IMR-90 (cell line): ENCODE measurements around the gene XDH. TPM values are rescaled to one million over a fixed set of nuclear protein-coding genes. Genes with fewer than 3 reads are reported as not detected.

ENCODE experiments used
- ATAC-seq: fragments of 200-7000 bp; cut with Tn5 transposase; 2 replicates; pipeline ENCODE4 v1.9.1; 2020; ENCODE audit warnings: low read depth, mild to moderate bottlenecking, moderate library complexity
- BruUV-seq: library from RNA; stranded (reverse); fragments of 400-500 nt; replicated peaks from 2 replicates; lab custom pipeline; 2021; lab: Mats Ljungman, UMichigan
- CTCF ChIA-PET: fragments of 300-600 bp; formaldehyde crosslinking; extraction: SDS; loops from one replicate; lab custom pipeline; 2021; ENCODE audit warnings: antibody characterized with exemption; lab: Yijun Ruan, JAX
- POLR2A ChIA-PET: fragments of 300-600 bp; sonication (Branson Sonifier 250); formaldehyde crosslinking; loops from one replicate; lab custom pipeline; 2022; ENCODE audit warnings: antibody characterized with exemption; ENCODE audit not compliant: unreplicated experiment; lab: Charles Lee
- DNase-seq: peaks from one replicate; pipeline ENCODE4 v3.0.0; 2013
- H2AFZ ChIP-seq: replicated peaks from 2 replicates; pipeline ENCODE3; 2013; ENCODE audit warnings: low read length, mild to moderate bottlenecking; ENCODE audit not compliant: poor library complexity
- H2AK5ac ChIP-seq: 2 replicates; pipeline ENCODE4 v1.6.1; 2013; ENCODE audit warnings: low read depth, low read length, inconsistent platforms
- H2AK9ac ChIP-seq: replicated peaks from 2 replicates; pipeline ENCODE3; 2013; ENCODE audit warnings: mild to moderate bottlenecking, low read depth, low read length, moderate library complexity; ENCODE audit not compliant: poor library complexity
- H2BK120ac ChIP-seq: 2 replicates; pipeline ENCODE4 v1.6.1; 2013; ENCODE audit warnings: low read depth, low read length, inconsistent platforms
- H2BK15ac ChIP-seq: 3 replicates; pipeline ENCODE4 v1.6.1; 2013; ENCODE audit warnings: low read depth, low read length, inconsistent platforms
- H2BK20ac ChIP-seq: 2 replicates; pipeline ENCODE4 v1.6.1; 2013; ENCODE audit warnings: low read depth, mild to moderate bottlenecking, inconsistent platforms, low read length, moderate library complexity
- H2BK5ac ChIP-seq: 2 replicates; pipeline ENCODE4 v1.6.1; 2013; ENCODE audit warnings: mild to moderate bottlenecking, low read depth, low read length, inconsistent platforms; ENCODE audit not compliant: poor library complexity, severe bottlenecking
- H3K14ac ChIP-seq: replicated peaks from 2 replicates; pipeline ENCODE4 v1.6.1; 2013; ENCODE audit warnings: low read depth, low read length, inconsistent platforms
- H3K18ac ChIP-seq: 2 replicates; pipeline ENCODE4 v1.6.1; 2013; ENCODE audit warnings: low read depth, low read length, control low read depth
- H3K23ac ChIP-seq: 2 replicates; pipeline ENCODE4 v1.6.1; 2013; ENCODE audit warnings: low read depth, low read length, inconsistent platforms
- H3K27ac ChIP-seq: 2 replicates; pipeline ENCODE4 v1.5.1; 2013; ENCODE audit warnings: mild to moderate bottlenecking, control low read depth, low read length; ENCODE audit not compliant: insufficient read depth
- H3K27me3 ChIP-seq: 2 replicates; pipeline ENCODE4 v1.6.1; 2013; ENCODE audit warnings: low read length; ENCODE audit not compliant: control insufficient read depth, insufficient read depth
- H3K36me3 ChIP-seq: 2 replicates; pipeline ENCODE4 v1.6.1; 2013; ENCODE audit warnings: low read length, mixed read lengths; ENCODE audit not compliant: control insufficient read depth, insufficient read depth
- H3K4ac ChIP-seq: 2 replicates; pipeline ENCODE4 v1.6.1; 2013; ENCODE audit warnings: low read depth, low read length, inconsistent platforms
- H3K4me1 ChIP-seq: 2 replicates; pipeline ENCODE4 v1.6.1; 2013; ENCODE audit warnings: low read length, mixed read lengths; ENCODE audit not compliant: control insufficient read depth, insufficient read depth
- H3K4me2 ChIP-seq: 2 replicates; pipeline ENCODE4 v1.6.1; 2013; ENCODE audit warnings: low read depth, mild to moderate bottlenecking, control low read depth, low read length, moderate library complexity
- H3K4me3 ChIP-seq: 2 replicates; pipeline ENCODE4 v1.5.1; 2013; ENCODE audit warnings: low read depth, mild to moderate bottlenecking, control low read depth, low read length, moderate library complexity; ENCODE audit not compliant: insufficient read depth
- H3K56ac ChIP-seq: 2 replicates; pipeline ENCODE4 v1.6.1; 2013; ENCODE audit warnings: low read length, inconsistent platforms; ENCODE audit not compliant: insufficient read depth; ENCODE audit errors: extremely low read depth
- H3K79me1 ChIP-seq, 2 experiments: 2 replicates each; pipeline ENCODE4 v1.6.1; 2013; ENCODE audit warnings: low read length in 2 of 2, inconsistent platforms in 1 of 2, low read depth in 1 of 2
- H3K9ac ChIP-seq: 2 replicates; pipeline ENCODE4 v1.6.1; 2013; ENCODE audit warnings: low read depth, low read length, control low read depth
- H3K9me1 ChIP-seq: 2 replicates; pipeline ENCODE4 v1.6.1; 2013; ENCODE audit warnings: low read length, inconsistent platforms; ENCODE audit not compliant: insufficient read depth
- H3K9me3 ChIP-seq: 2 replicates; pipeline ENCODE4 v1.6.1; 2013; ENCODE audit warnings: low read length; ENCODE audit not compliant: control insufficient read depth, insufficient read depth
- H4K20me1 ChIP-seq: 2 replicates; pipeline ENCODE4 v1.6.1; 2013; ENCODE audit warnings: low read length, inconsistent platforms; ENCODE audit not compliant: insufficient read depth
- H4K5ac ChIP-seq: 2 replicates; pipeline ENCODE4 v1.6.1; 2013; ENCODE audit warnings: mild to moderate bottlenecking, low read depth, low read length, control low read depth
- H4K8ac ChIP-seq, 2 experiments: 2 replicates each; pipeline ENCODE4 v1.6.1; 2013; ENCODE audit warnings: low read depth in 2 of 2, low read length in 2 of 2, control low read depth in 1 of 2, inconsistent platforms in 1 of 2
- H4K91ac ChIP-seq: 2 replicates; pipeline ENCODE4 v1.6.1; 2013; ENCODE audit warnings: low read depth, low read length, inconsistent platforms; ENCODE audit not compliant: insufficient read depth
- CHD1 ChIP-seq: IDR thresholded peaks from 2 replicates; pipeline ENCODE4 v1.6.1; 2012; ENCODE audit warnings: low read depth, low read length, improper control_type of control experiment
- FOS ChIP-seq: fragments of 150-350 bp; IDR thresholded peaks from 2 replicates; pipeline ENCODE4 v1.6.1; 2016; ENCODE audit warnings: low read depth, low read length
- RAD21 ChIP-seq: IDR thresholded peaks from 2 replicates; pipeline ENCODE4 v1.6.1; 2012; ENCODE audit warnings: low read length, improper control_type of control experiment
- RCOR1 ChIP-seq: IDR thresholded peaks from 2 replicates; pipeline ENCODE4 v1.6.1; 2012; ENCODE audit warnings: mild to moderate bottlenecking, low read length, improper control_type of control experiment; ENCODE audit not compliant: insufficient replicate concordance
- SMC3 ChIP-seq: fragments of 150-350 bp; IDR thresholded peaks from 2 replicates; pipeline ENCODE4 v1.6.1; 2016; ENCODE audit warnings: low read depth, mild to moderate bottlenecking, antibody characterized with exemption, low read length, moderate library complexity
- WGBS, 2 experiments: methylation state at CpG; one replicate each; pipeline versions ENCODE4 v1.1.5 to v1.1.7; 2013; ENCODE audit warnings: missing lambda C conversion rate in 2 of 2; ENCODE audit not compliant: insufficient read length in 1 of 2; ENCODE audit errors: extremely low coverage in 2 of 2; 5-methylcytosine and 5-hydroxymethylcytosine counted together
- dilution Hi-C: fragments of 300-500 bp; cut with HindIII; formaldehyde crosslinking; loops from one replicate; pipeline ENCODE4 v1.14.3; 2018; ENCODE audit warnings: low sequenced_read_pairs; ENCODE audit not compliant: unreplicated experiment
- in situ Hi-C: fragments of 300-500 bp; cut with MboI; formaldehyde crosslinking; loops from 3 replicates; pipeline ENCODE4 v1.14.3; 2019; ENCODE audit warnings: low sequenced_read_pairs, inconsistent platforms, mixed read lengths
- intact Hi-C: fragments of 100-400 bp; cut with micrococcal nuclease; formaldehyde crosslinking; loops from 2 replicates; pipeline ENCODE4 v1.10.0; 2022
- polyA plus RNA-seq, 3 experiments: library from polyadenylated mRNA; depleted of rRNA; stranded (reverse); fragments of >200 nt; gene quantifications; 2 replicates each; pipeline ENCODE4 v1.2.3, GENCODE V29; 2012; ENCODE audit warnings: low replicate concordance in 1 of 3
- total RNA-seq: library from RNA; depleted of rRNA; stranded (reverse); fragments of >200 nt; gene quantifications from 2 replicates; pipeline ENCODE4 v1.2.3, GENCODE V29; 2012
- TF ChIP-seq, protein P1 (sequence below): conservative IDR thresholded peaks from 2 replicates; pipeline ENCODE4 v1.5.1; 2012; ENCODE audit warnings: mild to moderate bottlenecking, low read depth, low read length, improper control_type of control experiment
- TF ChIP-seq, protein P2 (sequence below): fragments of 150-350 bp; IDR thresholded peaks from 2 replicates; pipeline ENCODE4 v1.6.1; 2017; ENCODE audit warnings: mild to moderate bottlenecking, antibody characterized with exemption, low read length, low read depth

The XDH gene
- total and polyA plus RNA-seq, 2 of the 4 experiments (the other 2 are of a cell fraction) = 0.46 to 1.1 TPM

DNA sequence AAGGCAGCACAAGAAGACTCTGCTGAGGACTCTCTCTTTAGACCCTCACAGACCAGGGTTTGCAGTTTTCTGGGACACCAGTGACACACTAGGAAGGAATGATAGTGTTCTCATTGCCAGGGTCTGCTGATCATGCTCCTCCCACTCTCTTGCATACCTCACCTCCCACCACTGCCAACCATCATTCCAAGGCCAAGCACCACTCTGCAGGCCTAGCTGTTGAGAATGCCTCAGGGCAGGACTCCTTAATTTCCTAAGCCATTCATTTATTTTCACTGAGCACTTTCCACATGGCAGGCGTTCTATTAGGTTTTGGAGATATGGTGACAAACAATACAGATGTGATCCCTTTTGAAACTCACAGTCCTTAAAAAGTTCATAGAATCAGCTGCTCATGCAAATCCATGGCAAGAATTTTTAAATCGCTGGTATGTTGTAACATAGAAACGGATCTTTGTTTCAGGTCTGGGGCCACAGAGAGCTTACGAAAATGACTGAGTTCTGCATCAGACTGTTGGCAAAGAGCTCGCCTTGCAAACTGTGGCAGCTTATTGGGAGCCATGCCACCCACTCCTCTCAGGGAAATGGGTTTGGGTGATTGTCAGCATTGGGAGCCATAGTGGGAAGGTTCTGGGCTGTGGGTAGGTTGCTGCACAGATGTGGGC is 78.5 kb downstream of the XDH start:
- DNase-seq (peak; percentile 86), ATAC-seq (peak; percentile 66)
- H2BK15ac ChIP-seq = peak overlapping the region; percentile 93; the same call in 2 of the 3 replicates
- H2AK9ac ChIP-seq = peak overlapping the region; percentile 2
- H4K91ac ChIP-seq = peak overlapping the region; percentile 76
- no peaks in the 10 kb centered on the region for H3K9me3 ChIP-seq
- no peak overlapping the region for H3K4me3 ChIP-seq
- peak overlapping the region; percentile 37; the same call in 1 of the 2 replicates for H4K5ac ChIP-seq
- in situ Hi-C loops = loop anchor here (5.0 to 25.0 kb wide), 3 partner anchors 104 to 1174 kb away; partner anchors contain the start of gene EHD3
- H3K4me1 ChIP-seq = peaks cover 17% of the 10 kb centered on the region
- peak overlapping the region; percentile 69 for H2BK5ac ChIP-seq
- peak overlapping the region; percentile 77 for H2BK120ac ChIP-seq
- H3K4me2 ChIP-seq = no peak overlapping the region; the same call in 1 of the 2 replicates
- 0 out of 4 replicates have a peak, but pooled peaks cover 0 to 4% of the 10 kb centered on the region in 2 experiments for H3K79me1 ChIP-seq
- no peak overlapping the region for H3K56ac ChIP-seq
- POLR2A ChIA-PET = interaction anchor here (0.6 to 0.7 kb wide), 2 partner anchors 473 to 1104 kb away, joined by 3 read pairs; no protein-coding TSS in a partner anchor
- H4K20me1 ChIP-seq = no peaks in the 10 kb centered on the region; the same call in 1 of the 2 replicates
- H3K36me3 ChIP-seq = no peaks in the 10 kb centered on the region
- TF ChIP-seq SMC3 = 0 out of 2 replicates have a peak, but pooled peaks have one; percentile 8
- TF ChIP-seq, protein P1, sequence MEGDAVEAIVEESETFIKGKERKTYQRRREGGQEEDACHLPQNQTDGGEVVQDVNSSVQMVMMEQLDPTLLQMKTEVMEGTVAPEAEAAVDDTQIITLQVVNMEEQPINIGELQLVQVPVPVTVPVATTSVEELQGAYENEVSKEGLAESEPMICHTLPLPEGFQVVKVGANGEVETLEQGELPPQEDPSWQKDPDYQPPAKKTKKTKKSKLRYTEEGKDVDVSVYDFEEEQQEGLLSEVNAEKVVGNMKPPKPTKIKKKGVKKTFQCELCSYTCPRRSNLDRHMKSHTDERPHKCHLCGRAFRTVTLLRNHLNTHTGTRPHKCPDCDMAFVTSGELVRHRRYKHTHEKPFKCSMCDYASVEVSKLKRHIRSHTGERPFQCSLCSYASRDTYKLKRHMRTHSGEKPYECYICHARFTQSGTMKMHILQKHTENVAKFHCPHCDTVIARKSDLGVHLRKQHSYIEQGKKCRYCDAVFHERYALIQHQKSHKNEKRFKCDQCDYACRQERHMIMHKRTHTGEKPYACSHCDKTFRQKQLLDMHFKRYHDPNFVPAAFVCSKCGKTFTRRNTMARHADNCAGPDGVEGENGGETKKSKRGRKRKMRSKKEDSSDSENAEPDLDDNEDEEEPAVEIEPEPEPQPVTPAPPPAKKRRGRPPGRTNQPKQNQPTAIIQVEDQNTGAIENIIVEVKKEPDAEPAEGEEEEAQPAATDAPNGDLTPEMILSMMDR = no peak
- TF ChIP-seq RCOR1 = no peak
- no peak for TF ChIP-seq FOS
- no peak for TF ChIP-seq CHD1
- no peak for TF ChIP-seq RAD21
- TF ChIP-seq, protein P2, sequence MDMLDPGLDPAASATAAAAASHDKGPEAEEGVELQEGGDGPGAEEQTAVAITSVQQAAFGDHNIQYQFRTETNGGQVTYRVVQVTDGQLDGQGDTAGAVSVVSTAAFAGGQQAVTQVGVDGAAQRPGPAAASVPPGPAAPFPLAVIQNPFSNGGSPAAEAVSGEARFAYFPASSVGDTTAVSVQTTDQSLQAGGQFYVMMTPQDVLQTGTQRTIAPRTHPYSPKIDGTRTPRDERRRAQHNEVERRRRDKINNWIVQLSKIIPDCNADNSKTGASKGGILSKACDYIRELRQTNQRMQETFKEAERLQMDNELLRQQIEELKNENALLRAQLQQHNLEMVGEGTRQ = no peak
- no TSS peak for BruUV-seq
- CTCF ChIA-PET = interaction anchor here (0.6 kb wide), 2 partner anchors 225 to 917 kb away, joined by 3 to 8 read pairs; no protein-coding TSS in a partner anchor
- intact Hi-C loops = loop anchor here (10.0 kb wide), 1 partner anchor 1171 kb away; no protein-coding TSS in a partner anchor
- H3K27me3 ChIP-seq = no peaks in the 10 kb centered on the region
- no peak overlapping the region for H3K23ac ChIP-seq
- peak overlapping the region; percentile 5 for H3K14ac ChIP-seq
- H3K9ac ChIP-seq = no peak overlapping the region
- peak overlapping the region; percentile 37 to 38; a peak in 3 of 4 replicates for H4K8ac ChIP-seq
- WGBS, 2 experiments = no CpG with 5 or more reads among the region's 5 CpGs
- dilution Hi-C loops = no loop called here
- peaks cover 8% of the 10 kb centered on the region; the same call in 1 of the 2 replicates for H3K9me1 ChIP-seq
- peak overlapping the region; percentile 67; the same call in 1 of the 2 replicates for H2AK5ac ChIP-seq
- peak overlapping the region; percentile 66; the same call in 1 of the 2 replicates for H3K18ac ChIP-seq
- H2BK20ac ChIP-seq = peak overlapping the region; percentile 83
- H3K27ac ChIP-seq = peak overlapping the region; percentile 29; the same call in 1 of the 2 replicates
- peak overlapping the region; percentile 63 for H3K4ac ChIP-seq
- H2AFZ ChIP-seq = peak overlapping the region; percentile 19
